HEK293 (cell line): ENCODE results near the gene ALDOC.

Experiments used
- GLIS2 ChIP-seq: fragments of 450-650 bp; formaldehyde crosslinking; IDR thresholded peaks from 2 replicates; pipeline ENCODE4 v1.5.1; 2016; ENCODE audit warnings: missing biosample characterization, missing genetic modification characterization
- KLF8 ChIP-seq: fragments of 450-650 bp; formaldehyde crosslinking; IDR thresholded peaks from 2 replicates; pipeline ENCODE4 v1.5.1; 2016; ENCODE audit warnings: missing biosample characterization, missing genetic modification characterization
- SCRT1 ChIP-seq: fragments of 450-650 bp; formaldehyde crosslinking; IDR thresholded peaks from 2 replicates; pipeline ENCODE4 v1.5.1; 2016; ENCODE audit warnings: missing biosample characterization, missing genetic modification characterization, borderline replicate concordance
- SP2 ChIP-seq: fragments of 450-650 bp; formaldehyde crosslinking; IDR thresholded peaks from 2 replicates; pipeline ENCODE4 v1.5.1; 2016; ENCODE audit warnings: missing biosample characterization, missing genetic modification characterization
- TCF7L2 ChIP-seq: IDR thresholded peaks from 2 replicates; pipeline ENCODE4 v1.6.1; 2011; ENCODE audit warnings: low read depth, mild to moderate bottlenecking, inconsistent platforms, low read length, moderate library complexity, borderline replicate concordance
- ZBTB20 ChIP-seq: fragments of 450-650 bp; formaldehyde crosslinking; IDR thresholded peaks from 2 replicates; pipeline ENCODE4 v1.5.1; 2016; ENCODE audit warnings: missing biosample characterization, missing genetic modification characterization
- ZIC2 ChIP-seq: fragments of 450-650 bp; formaldehyde crosslinking; IDR thresholded peaks from 2 replicates; pipeline ENCODE4 v1.5.1; 2016; ENCODE audit warnings: missing biosample characterization, missing genetic modification characterization
- ZNF133 ChIP-seq: fragments of 450-650 bp; formaldehyde crosslinking; IDR thresholded peaks from 2 replicates; pipeline ENCODE4 v1.5.1; 2016; ENCODE audit warnings: missing biosample characterization, missing genetic modification characterization
- ZNF146 ChIP-seq: fragments of 450-650 bp; formaldehyde crosslinking; IDR thresholded peaks from 2 replicates; pipeline ENCODE4 v1.5.1; 2016; ENCODE audit warnings: missing biosample characterization, missing genetic modification characterization
- ZNF157 ChIP-seq: fragments of 450-650 bp; formaldehyde crosslinking; IDR thresholded peaks from 2 replicates; pipeline ENCODE4 v1.5.1; 2016; ENCODE audit warnings: missing biosample characterization, missing genetic modification characterization
- ZNF274 ChIP-seq, 2 experiments: fragments of 200-500 bp in 1 of 2; fragments of 450-650 bp in 1 of 2; sonication (Bioruptor generic) in 1 of 2; formaldehyde crosslinking in 1 of 2; IDR thresholded peaks; 2 replicates each; pipeline versions ENCODE4 v1.5.1 to v1.6.1; 2014 to 2016; ENCODE audit warnings: borderline replicate concordance in 1 of 2, inconsistent platforms in 1 of 2, low read length in 1 of 2, missing biosample characterization in 1 of 2, missing genetic modification characterization in 1 of 2
- ZNF335 ChIP-seq: fragments of 450-650 bp; formaldehyde crosslinking; conservative IDR thresholded peaks from 2 replicates; pipeline ENCODE4 v1.5.1; 2016; ENCODE audit warnings: missing biosample characterization, missing genetic modification characterization
- ZNF423 ChIP-seq: fragments of 450-650 bp; formaldehyde crosslinking; IDR thresholded peaks from 2 replicates; pipeline ENCODE4 v1.5.1; 2016; ENCODE audit warnings: missing biosample characterization, missing genetic modification characterization
- ZNF530 ChIP-seq: fragments of 450-650 bp; formaldehyde crosslinking; IDR thresholded peaks from 2 replicates; pipeline ENCODE4 v1.5.1; 2016; ENCODE audit warnings: low read depth, missing biosample characterization, missing genetic modification characterization
- ZNF600 ChIP-seq: fragments of 450-650 bp; formaldehyde crosslinking; IDR thresholded peaks from 2 replicates; pipeline ENCODE4 v1.5.1; 2016; ENCODE audit warnings: missing biosample characterization, missing genetic modification characterization
- ZNF610 ChIP-seq: fragments of 450-650 bp; formaldehyde crosslinking; IDR thresholded peaks from 2 replicates; pipeline ENCODE4 v1.5.1; 2016; ENCODE audit warnings: missing biosample characterization, missing genetic modification characterization, borderline replicate concordance
- ZNF777 ChIP-seq: fragments of 450-650 bp; formaldehyde crosslinking; IDR thresholded peaks from 2 replicates; pipeline ENCODE4 v1.5.1; 2017; ENCODE audit warnings: missing biosample characterization, missing genetic modification characterization, borderline replicate concordance
- TF ChIP-seq, protein P1 (sequence below): fragments of 450-650 bp; formaldehyde crosslinking; IDR thresholded peaks from 2 replicates; pipeline ENCODE4 v1.5.1; 2016; ENCODE audit warnings: missing biosample characterization, missing genetic modification characterization
- TF ChIP-seq, protein P2 (sequence below): fragments of 450-650 bp; formaldehyde crosslinking; IDR thresholded peaks from 2 replicates; pipeline ENCODE4 v1.5.1; 2016; ENCODE audit warnings: missing biosample characterization, missing genetic modification characterization
- TF ChIP-seq, protein P3 (sequence below): fragments of 450-650 bp; formaldehyde crosslinking; conservative IDR thresholded peaks from 2 replicates; pipeline ENCODE4 v1.5.1; 2016; ENCODE audit warnings: low read depth, missing biosample characterization, missing genetic modification characterization
- TF ChIP-seq, protein P4 (sequence below): fragments of 450-650 bp; formaldehyde crosslinking; optimal IDR thresholded peaks from 2 replicates; pipeline ENCODE3; 2016; ENCODE audit warnings: missing biosample characterization, mild to moderate bottlenecking, missing genetic modification characterization
- TF ChIP-seq, protein P5 (sequence below): fragments of 450-650 bp; formaldehyde crosslinking; IDR thresholded peaks from 2 replicates; pipeline ENCODE4 v1.5.1; 2016; ENCODE audit warnings: missing biosample characterization, missing genetic modification characterization
- TF ChIP-seq, protein P6 (sequence below): fragments of 450-650 bp; formaldehyde crosslinking; IDR thresholded peaks from 2 replicates; pipeline ENCODE4 v1.5.1; 2016; ENCODE audit warnings: missing biosample characterization, missing genetic modification characterization
- TF ChIP-seq, protein P7 (sequence below): fragments of 450-650 bp; formaldehyde crosslinking; IDR thresholded peaks from 2 replicates; pipeline ENCODE4 v1.5.1; 2016; ENCODE audit warnings: missing biosample characterization, missing genetic modification characterization

ALDOC gene

DNA sequence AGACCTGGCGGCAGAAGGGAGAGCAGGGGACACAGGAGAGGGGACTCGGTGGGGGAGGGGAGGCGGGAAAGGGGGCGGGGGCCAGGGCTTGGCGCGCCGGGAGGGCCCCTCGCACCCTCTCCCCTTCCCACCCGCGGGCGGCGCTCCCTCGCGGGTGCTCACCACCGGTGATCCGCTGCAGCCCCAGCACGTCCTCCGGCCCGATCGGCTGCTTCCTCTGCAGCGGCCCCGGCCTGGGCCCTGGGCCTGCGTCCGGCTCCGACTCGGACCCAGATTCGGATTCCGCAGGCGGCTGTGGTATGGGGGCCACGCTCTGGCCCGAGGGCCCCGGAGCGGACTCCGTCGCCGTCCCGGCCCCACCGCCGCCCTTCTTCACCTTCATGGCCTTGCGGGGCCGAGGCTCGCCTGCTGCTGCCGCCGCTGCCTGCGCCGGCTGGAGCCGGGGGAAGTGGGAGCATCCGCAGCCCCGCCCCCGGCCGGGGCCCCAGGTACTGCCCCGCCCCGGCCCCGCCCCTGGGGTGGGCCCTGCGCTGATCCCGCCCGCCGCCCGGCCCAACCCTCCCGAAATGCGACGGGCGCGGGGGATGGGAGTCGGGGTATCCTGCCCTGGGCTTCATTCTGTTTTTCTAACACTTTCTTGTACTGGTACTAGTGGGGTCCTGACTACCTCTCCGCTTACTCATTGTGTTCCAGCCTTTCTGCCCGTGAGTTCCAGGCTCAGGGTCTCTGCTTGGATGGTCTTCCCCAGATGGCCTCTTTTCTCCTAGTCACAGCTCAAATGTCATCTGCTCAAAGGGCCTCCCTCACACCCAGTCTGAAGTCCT lies 24.3 kb downstream of the ALDOC start, which contains the start of gene UNC119 (continued):
- TF ChIP-seq TCF7L2 = no peak
- peak; percentile 39; the same call in 1 of the 2 replicates for TF ChIP-seq ZNF610 (tag by site-specific recombination)
- peak; percentile 35; the same call in 1 of the 2 replicates for TF ChIP-seq ZIC2 (tag by site-specific recombination)
- peak; percentile 79 for TF ChIP-seq KLF8 (tag by site-specific recombination)
- peak; percentile 68 for TF ChIP-seq ZNF335 (tag by site-specific recombination)
- TF ChIP-seq ZNF423 (tag by site-specific recombination) = peak; percentile 64
- TF ChIP-seq, protein P1, sequence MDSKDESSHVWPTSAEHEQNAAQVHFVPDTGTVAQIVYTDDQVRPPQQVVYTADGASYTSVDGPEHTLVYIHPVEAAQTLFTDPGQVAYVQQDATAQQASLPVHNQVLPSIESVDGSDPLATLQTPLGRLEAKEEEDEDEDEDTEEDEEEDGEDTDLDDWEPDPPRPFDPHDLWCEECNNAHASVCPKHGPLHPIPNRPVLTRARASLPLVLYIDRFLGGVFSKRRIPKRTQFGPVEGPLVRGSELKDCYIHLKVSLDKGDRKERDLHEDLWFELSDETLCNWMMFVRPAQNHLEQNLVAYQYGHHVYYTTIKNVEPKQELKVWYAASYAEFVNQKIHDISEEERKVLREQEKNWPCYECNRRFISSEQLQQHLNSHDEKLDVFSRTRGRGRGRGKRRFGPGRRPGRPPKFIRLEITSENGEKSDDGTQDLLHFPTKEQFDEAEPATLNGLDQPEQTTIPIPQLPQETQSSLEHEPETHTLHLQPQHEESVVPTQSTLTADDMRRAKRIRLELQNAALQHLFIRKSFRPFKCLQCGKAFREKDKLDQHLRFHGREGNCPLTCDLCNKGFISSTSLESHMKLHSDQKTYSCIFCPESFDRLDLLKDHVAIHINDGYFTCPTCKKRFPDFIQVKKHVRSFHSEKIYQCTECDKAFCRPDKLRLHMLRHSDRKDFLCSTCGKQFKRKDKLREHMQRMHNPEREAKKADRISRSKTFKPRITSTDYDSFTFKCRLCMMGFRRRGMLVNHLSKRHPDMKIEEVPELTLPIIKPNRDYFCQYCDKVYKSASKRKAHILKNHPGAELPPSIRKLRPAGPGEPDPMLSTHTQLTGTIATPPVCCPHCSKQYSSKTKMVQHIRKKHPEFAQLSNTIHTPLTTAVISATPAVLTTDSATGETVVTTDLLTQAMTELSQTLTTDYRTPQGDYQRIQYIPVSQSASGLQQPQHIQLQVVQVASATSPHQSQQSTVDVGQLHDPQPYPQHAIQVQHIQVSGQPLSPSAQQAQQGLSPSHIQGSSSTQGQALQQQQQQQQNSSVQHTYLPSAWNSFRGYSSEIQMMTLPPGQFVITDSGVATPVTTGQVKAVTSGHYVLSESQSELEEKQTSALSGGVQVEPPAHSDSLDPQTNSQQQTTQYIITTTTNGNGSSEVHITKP (tag by site-specific recombination) = peak; percentile 69
- no peak for TF ChIP-seq ZNF530
- TF ChIP-seq, protein P2, sequence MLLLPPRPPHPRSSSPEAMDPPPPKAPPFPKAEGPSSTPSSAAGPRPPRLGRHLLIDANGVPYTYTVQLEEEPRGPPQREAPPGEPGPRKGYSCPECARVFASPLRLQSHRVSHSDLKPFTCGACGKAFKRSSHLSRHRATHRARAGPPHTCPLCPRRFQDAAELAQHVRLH (tag by site-specific recombination) = 0 out of 2 replicates have a peak, but pooled peaks have one; percentile 28
- TF ChIP-seq, protein P3, sequence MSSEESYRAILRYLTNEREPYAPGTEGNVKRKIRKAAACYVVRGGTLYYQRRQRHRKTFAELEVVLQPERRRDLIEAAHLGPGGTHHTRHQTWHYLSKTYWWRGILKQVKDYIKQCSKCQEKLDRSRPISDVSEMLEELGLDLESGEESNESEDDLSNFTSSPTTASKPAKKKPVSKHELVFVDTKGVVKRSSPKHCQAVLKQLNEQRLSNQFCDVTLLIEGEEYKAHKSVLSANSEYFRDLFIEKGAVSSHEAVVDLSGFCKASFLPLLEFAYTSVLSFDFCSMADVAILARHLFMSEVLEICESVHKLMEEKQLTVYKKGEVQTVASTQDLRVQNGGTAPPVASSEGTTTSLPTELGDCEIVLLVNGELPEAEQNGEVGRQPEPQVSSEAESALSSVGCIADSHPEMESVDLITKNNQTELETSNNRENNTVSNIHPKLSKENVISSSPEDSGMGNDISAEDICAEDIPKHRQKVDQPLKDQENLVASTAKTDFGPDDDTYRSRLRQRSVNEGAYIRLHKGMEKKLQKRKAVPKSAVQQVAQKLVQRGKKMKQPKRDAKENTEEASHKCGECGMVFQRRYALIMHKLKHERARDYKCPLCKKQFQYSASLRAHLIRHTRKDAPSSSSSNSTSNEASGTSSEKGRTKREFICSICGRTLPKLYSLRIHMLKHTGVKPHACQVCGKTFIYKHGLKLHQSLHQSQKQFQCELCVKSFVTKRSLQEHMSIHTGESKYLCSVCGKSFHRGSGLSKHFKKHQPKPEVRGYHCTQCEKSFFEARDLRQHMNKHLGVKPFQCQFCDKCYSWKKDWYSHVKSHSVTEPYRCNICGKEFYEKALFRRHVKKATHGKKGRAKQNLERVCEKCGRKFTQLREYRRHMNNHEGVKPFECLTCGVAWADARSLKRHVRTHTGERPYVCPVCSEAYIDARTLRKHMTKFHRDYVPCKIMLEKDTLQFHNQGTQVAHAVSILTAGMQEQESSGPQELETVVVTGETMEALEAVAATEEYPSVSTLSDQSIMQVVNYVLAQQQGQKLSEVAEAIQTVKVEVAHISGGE (tag by site-specific recombination) = peak; percentile 61
- no peak for TF ChIP-seq ZNF133 (tag by site-specific recombination)
- TF ChIP-seq SCRT1 (tag by site-specific recombination) = no peak
- TF ChIP-seq, protein P4, sequence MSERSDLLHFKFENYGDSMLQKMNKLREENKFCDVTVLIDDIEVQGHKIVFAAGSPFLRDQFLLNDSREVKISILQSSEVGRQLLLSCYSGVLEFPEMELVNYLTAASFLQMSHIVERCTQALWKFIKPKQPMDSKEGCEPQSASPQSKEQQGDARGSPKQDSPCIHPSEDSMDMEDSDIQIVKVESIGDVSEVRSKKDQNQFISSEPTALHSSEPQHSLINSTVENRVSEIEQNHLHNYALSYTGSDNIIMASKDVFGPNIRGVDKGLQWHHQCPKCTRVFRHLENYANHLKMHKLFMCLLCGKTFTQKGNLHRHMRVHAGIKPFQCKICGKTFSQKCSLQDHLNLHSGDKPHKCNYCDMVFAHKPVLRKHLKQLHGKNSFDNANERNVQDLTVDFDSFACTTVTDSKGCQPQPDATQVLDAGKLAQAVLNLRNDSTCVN (tag by site-specific recombination) = peak; percentile 53
- TF ChIP-seq ZNF146 = peak; percentile 14; the same call in 1 of the 2 replicates
- peak; percentile 70 for TF ChIP-seq SP2 (tag by site-specific recombination)
- TF ChIP-seq ZBTB20 (tag by site-specific recombination) = peak; percentile 81; the same call in 1 of the 2 replicates
- TF ChIP-seq ZNF600 (tag by site-specific recombination) = 0 out of 2 replicates have a peak, but pooled peaks have one; percentile 15
- TF ChIP-seq, protein P5, sequence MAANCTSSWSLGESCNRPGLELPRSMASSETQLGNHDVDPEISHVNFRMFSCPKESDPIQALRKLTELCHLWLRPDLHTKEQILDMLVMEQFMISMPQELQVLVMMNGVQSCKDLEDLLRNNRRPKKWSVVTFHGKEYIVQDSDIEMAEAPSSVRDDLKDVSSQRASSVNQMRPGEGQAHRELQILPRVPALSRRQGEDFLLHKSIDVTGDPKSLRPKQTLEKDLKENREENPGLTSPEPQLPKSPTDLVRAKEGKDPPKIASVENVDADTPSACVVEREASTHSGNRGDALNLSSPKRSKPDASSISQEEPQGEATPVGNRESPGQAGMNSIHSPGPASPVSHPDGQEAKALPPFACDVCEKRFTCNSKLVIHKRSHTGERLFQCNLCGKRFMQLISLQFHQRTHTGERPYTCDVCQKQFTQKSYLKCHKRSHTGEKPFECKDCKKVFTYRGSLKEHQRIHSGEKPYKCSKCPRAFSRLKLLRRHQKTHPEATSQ (tag by site-specific recombination) = peak; percentile 72; the same call in 1 of the 2 replicates
- TF ChIP-seq, protein P6, sequence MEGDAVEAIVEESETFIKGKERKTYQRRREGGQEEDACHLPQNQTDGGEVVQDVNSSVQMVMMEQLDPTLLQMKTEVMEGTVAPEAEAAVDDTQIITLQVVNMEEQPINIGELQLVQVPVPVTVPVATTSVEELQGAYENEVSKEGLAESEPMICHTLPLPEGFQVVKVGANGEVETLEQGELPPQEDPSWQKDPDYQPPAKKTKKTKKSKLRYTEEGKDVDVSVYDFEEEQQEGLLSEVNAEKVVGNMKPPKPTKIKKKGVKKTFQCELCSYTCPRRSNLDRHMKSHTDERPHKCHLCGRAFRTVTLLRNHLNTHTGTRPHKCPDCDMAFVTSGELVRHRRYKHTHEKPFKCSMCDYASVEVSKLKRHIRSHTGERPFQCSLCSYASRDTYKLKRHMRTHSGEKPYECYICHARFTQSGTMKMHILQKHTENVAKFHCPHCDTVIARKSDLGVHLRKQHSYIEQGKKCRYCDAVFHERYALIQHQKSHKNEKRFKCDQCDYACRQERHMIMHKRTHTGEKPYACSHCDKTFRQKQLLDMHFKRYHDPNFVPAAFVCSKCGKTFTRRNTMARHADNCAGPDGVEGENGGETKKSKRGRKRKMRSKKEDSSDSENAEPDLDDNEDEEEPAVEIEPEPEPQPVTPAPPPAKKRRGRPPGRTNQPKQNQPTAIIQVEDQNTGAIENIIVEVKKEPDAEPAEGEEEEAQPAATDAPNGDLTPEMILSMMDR (tag by site-specific recombination) = peak; percentile 20; the same call in 1 of the 2 replicates
- peak; percentile 50; the same call in 1 of the 2 replicates for TF ChIP-seq GLIS2
- TF ChIP-seq ZNF777 (tag by site-specific recombination) = no peak
- TF ChIP-seq, protein P7, sequence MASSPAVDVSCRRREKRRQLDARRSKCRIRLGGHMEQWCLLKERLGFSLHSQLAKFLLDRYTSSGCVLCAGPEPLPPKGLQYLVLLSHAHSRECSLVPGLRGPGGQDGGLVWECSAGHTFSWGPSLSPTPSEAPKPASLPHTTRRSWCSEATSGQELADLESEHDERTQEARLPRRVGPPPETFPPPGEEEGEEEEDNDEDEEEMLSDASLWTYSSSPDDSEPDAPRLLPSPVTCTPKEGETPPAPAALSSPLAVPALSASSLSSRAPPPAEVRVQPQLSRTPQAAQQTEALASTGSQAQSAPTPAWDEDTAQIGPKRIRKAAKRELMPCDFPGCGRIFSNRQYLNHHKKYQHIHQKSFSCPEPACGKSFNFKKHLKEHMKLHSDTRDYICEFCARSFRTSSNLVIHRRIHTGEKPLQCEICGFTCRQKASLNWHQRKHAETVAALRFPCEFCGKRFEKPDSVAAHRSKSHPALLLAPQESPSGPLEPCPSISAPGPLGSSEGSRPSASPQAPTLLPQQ (tag by site-specific recombination) = peak; percentile 80
- TF ChIP-seq ZNF157 (tag by site-specific recombination) = no peak
- TF ChIP-seq ZNF274 (IDR thresholded peaks at IDR 0.05; ENCODE audit: low read length) = no peak
- no peak for TF ChIP-seq ZNF274 (tag by site-specific recombination; IDR thresholded peaks at IDR 0.05; ENCODE audit: borderline replicate concordance)
